B cell (primary cell): Measurements from ENCODE around the gene AFF3. TPM values are rescaled to one million over a fixed set of nuclear protein-coding genes. Genes with fewer than 3 reads are reported as not detected.
"Not testable (repeated sequence)": the region's sequence is repeated elsewhere in the genome, so short reads cannot be mapped to it uniquely, and the experiment has no call there.

ENCODE experiments used
- ATAC-seq: fragments of 200-7000 bp; cut with Tn5 transposase; one replicate; pipeline ENCODE4 v1.10.0; 2021; ENCODE audit warnings: low read depth, mild to moderate bottlenecking, moderate number of reproducible peaks, moderate library complexity
- CTCF ChIA-PET: fragments of 350-600 bp; sonication (Branson Sonifier 250); formaldehyde crosslinking; loops from one replicate; lab custom pipeline; 2021; ENCODE audit warnings: antibody characterized with exemption, inconsistent platforms; lab: Charles Lee
- POLR2A ChIA-PET: fragments of 350-600 bp; sonication (Branson Sonifier 250); formaldehyde crosslinking; loops from one replicate; lab custom pipeline; 2021; ENCODE audit warnings: antibody characterized with exemption; lab: Charles Lee
- DNase-seq: peaks from one replicate; pipeline ENCODE4 v3.0.0; 2013
- H2AFZ ChIP-seq: 2 replicates; pipeline ENCODE4 v1.6.1; 2012; ENCODE audit warnings: mild to moderate bottlenecking, low read depth, low read length; ENCODE audit not compliant: insufficient read depth, poor library complexity, severe bottlenecking
- H3K27ac ChIP-seq, 2 donors: 1 replicate in 1 of 2; 2 replicates in 1 of 2; pipeline ENCODE4 v1.5.1; 2012 to 2013; ENCODE audit warnings: low read length in 2 of 2, mild to moderate bottlenecking in 2 of 2, moderate library complexity in 1 of 2
- H3K27me3 ChIP-seq, 4 experiments: fragments of 200-600 bp in 1 of 4; sonication (generic) in 1 of 4; replicated peaks in 1 of 4; 1 replicate in 2 of 4; 2 replicates in 2 of 4; pipeline versions ENCODE4 v1.6.1 to v1.7.0; 2013 to 2016; ENCODE audit warnings: low read length in 3 of 4, mild to moderate bottlenecking in 2 of 4, mixed read lengths in 1 of 4, moderate library complexity in 1 of 4; ENCODE audit not compliant: insufficient read depth in 4 of 4, control insufficient read depth in 3 of 4; ENCODE audit errors: control extremely low read depth in 1 of 4
- H3K36me3 ChIP-seq, 2 experiments: replicated peaks in 1 of 2; 1 replicate in 1 of 2; 2 replicates in 1 of 2; pipeline versions ENCODE4 v1.6.1 to v1.7.1; 2013; ENCODE audit warnings: low read length in 1 of 2; ENCODE audit not compliant: insufficient read depth in 2 of 2, control insufficient read depth in 1 of 2; ENCODE audit errors: control extremely low read depth in 1 of 2, extremely low read depth in 1 of 2
- H3K4me1 ChIP-seq, 2 donors: fragments of 200-600 bp in 1 of 2; sonication (generic) in 1 of 2; 1 replicate in 1 of 2; 2 replicates in 1 of 2; pipeline versions ENCODE4 v1.5.1 to v1.6.1; 2013 to 2017; ENCODE audit warnings: low read length in 2 of 2; ENCODE audit not compliant: control insufficient read depth in 2 of 2, insufficient read depth in 2 of 2
- H3K4me2 ChIP-seq: replicated peaks from 2 replicates; pipeline ENCODE3; 2012; ENCODE audit warnings: mild to moderate bottlenecking, low read depth, low read length; ENCODE audit not compliant: poor library complexity, severe bottlenecking
- H3K4me3 ChIP-seq, 5 experiments: fragments of 200-600 bp in 1 of 5; sonication (generic) in 1 of 5; 1 replicate in 3 of 5; 2 replicates in 2 of 5; pipeline versions ENCODE4 v1.5.1 to v1.7.0; 2011 to 2016; ENCODE audit warnings: low read length in 4 of 5, mild to moderate bottlenecking in 4 of 5, low read depth in 2 of 5, control low read depth in 1 of 5, moderate library complexity in 1 of 5; ENCODE audit not compliant: insufficient read depth in 1 of 5; ENCODE audit errors: control extremely low read depth in 1 of 5, extremely low read depth in 1 of 5
- H3K79me2 ChIP-seq: fragments of 200-600 bp; sonication (generic); one replicate; pipeline ENCODE4 v1.6.0; 2016; ENCODE audit warnings: low read length; ENCODE audit not compliant: control insufficient read depth, insufficient read depth
- H3K9ac ChIP-seq: fragments of 200-600 bp; sonication (generic); 2 replicates; pipeline ENCODE4 v1.6.1; 2017; ENCODE audit warnings: mild to moderate bottlenecking, low read length, moderate library complexity
- H3K9me3 ChIP-seq, 3 donors: one replicate each; pipeline versions ENCODE4 v1.6.1 to v1.7.1; 2013; ENCODE audit warnings: low read length in 2 of 3; ENCODE audit not compliant: control insufficient read depth in 2 of 3, insufficient read depth in 1 of 3; ENCODE audit errors: control extremely low read depth in 1 of 3
- H4K20me1 ChIP-seq: 2 replicates; pipeline ENCODE4 v1.6.0; 2012; ENCODE audit warnings: mild to moderate bottlenecking, low read length; ENCODE audit not compliant: insufficient read depth, control insufficient read depth, poor library complexity, severe bottlenecking
- H3K27ac Mint-ChIP-seq: one replicate; pipeline ENCODE4 v1.8.0; 2021; ENCODE audit warnings: mixed read lengths
- H3K27me3 Mint-ChIP-seq: one replicate; pipeline ENCODE4 v1.8.0; 2021; ENCODE audit warnings: mixed read lengths
- H3K4me1 Mint-ChIP-seq: one replicate; pipeline ENCODE4 v1.8.0; 2021; ENCODE audit warnings: mixed read lengths
- H3K4me3 Mint-ChIP-seq: one replicate; pipeline ENCODE4 v1.8.0; 2021; ENCODE audit warnings: mixed read lengths
- H3K9me3 Mint-ChIP-seq: one replicate; pipeline ENCODE4 v1.8.0; 2022; ENCODE audit warnings: mixed read lengths; ENCODE audit not compliant: insufficient read depth
- EZH2 ChIP-seq: IDR thresholded peaks from 2 replicates; pipeline ENCODE4 v1.6.1; 2012; ENCODE audit warnings: borderline replicate concordance, low read depth, mild to moderate bottlenecking, moderate library complexity, low read length; ENCODE audit not compliant: insufficient read depth, poor library complexity, severe bottlenecking
- WGBS: methylation state at CpG from one replicate; pipeline ENCODE4 v1.1.5; 2013; ENCODE audit warnings: missing lambda C conversion rate; ENCODE audit not compliant: insufficient coverage; 5-methylcytosine and 5-hydroxymethylcytosine counted together
- intact Hi-C: fragments of 100-400 bp; cut with micrococcal nuclease; formaldehyde crosslinking; loops from one replicate; pipeline ENCODE4 v1.10.0; 2022
- polyA plus RNA-seq: library from polyadenylated mRNA; depleted of rRNA; stranded (reverse); fragments of >200 nt; gene quantifications from 2 replicates; pipeline ENCODE4 v1.2.3, GENCODE V29; 2012
- total RNA-seq, 2 donors: library from RNA; stranded (reverse); fragments of 120-200 nt in 1 of 2; gene quantifications; 1 replicate in 1 of 2; 2 replicates in 1 of 2; pipeline versions ENCODE4 v1.2.3 to v1.2.4, GENCODE V29; 2013 to 2022
- TF ChIP-seq, protein P1 (sequence below): fragments of 200-600 bp; IDR thresholded peaks from one replicate; pipeline ENCODE4 v1.8.0; 2022; ENCODE audit warnings: antibody characterized with exemption, mild to moderate bottlenecking

The AFF3 gene
- total and polyA plus RNA-seq, 2 donors (not counting 1 experiment from before 2014, with no cell fraction given): 117 to 830 TPM

DNA sequence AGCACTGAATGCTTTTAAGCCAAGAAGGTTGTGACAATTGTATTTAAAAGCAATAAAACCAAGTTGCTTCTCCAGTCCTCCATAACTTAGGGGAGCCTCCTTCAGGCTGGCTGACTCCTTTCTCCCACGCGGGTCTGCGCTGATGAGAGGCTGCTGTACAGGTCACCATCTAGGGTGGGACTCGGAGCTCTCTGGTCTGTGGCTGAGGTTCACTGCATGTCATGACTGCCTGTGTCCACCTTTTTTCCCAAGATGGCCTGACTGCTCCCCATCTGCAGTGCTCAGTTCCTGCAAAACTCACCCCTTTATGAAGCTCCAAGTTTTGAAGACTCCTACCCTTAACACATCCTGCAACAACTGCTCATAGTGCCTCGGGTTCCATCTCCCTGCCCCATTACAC, 194.4 kb downstream of the AFF3 start:
- CTCF ChIA-PET: no interaction called here
- POLR2A ChIA-PET: no interaction called here
- peaks cover 6 to 68% of the 10 kb centered on the region in 2 experiments for H3K36me3 ChIP-seq
- H3K79me2 ChIP-seq: peaks cover 79% of the 10 kb centered on the region
- no peaks in the 10 kb centered on the region for H3K9me3 ChIP-seq
- H3K4me3 ChIP-seq: no peak overlapping the region
- peaks cover 8% of the 10 kb centered on the region for H3K4me1 Mint-ChIP-seq
- WGBS: 100% methylated on average over 4 of the region's 5 CpGs
- no peak overlapping the region for H3K27ac ChIP-seq
- H3K9me3 Mint-ChIP-seq: no peaks in the 10 kb centered on the region
- ATAC-seq (no peak), DNase-seq (no peak)
- H3K27me3 ChIP-seq: no peaks in the 10 kb centered on the region
- H3K4me2 ChIP-seq: no peak overlapping the region
- H3K27me3 Mint-ChIP-seq: no peaks in the 10 kb centered on the region
- H3K9ac ChIP-seq: no peak overlapping the region
- H4K20me1 ChIP-seq: peaks cover 89% of the 10 kb centered on the region
- H3K4me3 Mint-ChIP-seq: no peak overlapping the region
- no peak overlapping the region for H2AFZ ChIP-seq
- H3K27ac Mint-ChIP-seq: no peak overlapping the region
- TF ChIP-seq EZH2: no peak
- TF ChIP-seq, protein P1, sequence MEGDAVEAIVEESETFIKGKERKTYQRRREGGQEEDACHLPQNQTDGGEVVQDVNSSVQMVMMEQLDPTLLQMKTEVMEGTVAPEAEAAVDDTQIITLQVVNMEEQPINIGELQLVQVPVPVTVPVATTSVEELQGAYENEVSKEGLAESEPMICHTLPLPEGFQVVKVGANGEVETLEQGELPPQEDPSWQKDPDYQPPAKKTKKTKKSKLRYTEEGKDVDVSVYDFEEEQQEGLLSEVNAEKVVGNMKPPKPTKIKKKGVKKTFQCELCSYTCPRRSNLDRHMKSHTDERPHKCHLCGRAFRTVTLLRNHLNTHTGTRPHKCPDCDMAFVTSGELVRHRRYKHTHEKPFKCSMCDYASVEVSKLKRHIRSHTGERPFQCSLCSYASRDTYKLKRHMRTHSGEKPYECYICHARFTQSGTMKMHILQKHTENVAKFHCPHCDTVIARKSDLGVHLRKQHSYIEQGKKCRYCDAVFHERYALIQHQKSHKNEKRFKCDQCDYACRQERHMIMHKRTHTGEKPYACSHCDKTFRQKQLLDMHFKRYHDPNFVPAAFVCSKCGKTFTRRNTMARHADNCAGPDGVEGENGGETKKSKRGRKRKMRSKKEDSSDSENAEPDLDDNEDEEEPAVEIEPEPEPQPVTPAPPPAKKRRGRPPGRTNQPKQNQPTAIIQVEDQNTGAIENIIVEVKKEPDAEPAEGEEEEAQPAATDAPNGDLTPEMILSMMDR: no peak
- H3K4me1 ChIP-seq: no peaks in the 10 kb centered on the region
- intact Hi-C loops: no loop called here

DNA sequence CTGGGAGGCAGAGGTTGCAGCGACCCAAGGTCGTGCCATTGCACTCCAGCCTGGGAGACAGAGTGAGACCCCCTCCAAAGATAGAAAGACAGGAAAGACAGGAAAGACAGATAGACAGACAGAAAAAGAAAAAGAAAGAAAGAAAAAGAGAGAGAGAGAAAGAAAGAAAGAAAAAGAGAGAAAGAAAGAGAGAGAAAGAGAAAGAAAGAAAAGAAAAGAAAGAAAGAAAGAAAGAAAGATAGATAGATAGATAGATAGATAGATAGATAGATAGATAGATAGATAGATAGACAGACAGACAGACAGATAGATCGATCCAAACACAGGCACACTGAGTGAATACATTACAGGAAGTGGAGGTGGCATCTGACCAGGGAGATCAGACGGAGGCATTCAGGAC, 195.0 kb downstream of the AFF3 start:
- H3K4me3 ChIP-seq, DNase-seq, H3K27ac ChIP-seq, H3K27me3 ChIP-seq, POLR2A ChIA-PET, H2AFZ ChIP-seq, H3K9me3 ChIP-seq, H3K4me2 ChIP-seq, H3K27ac Mint-ChIP-seq, H3K4me3 Mint-ChIP-seq, CTCF ChIA-PET, H3K4me1 ChIP-seq, H3K9me3 Mint-ChIP-seq, H3K9ac ChIP-seq, ATAC-seq, intact Hi-C loops, H3K27me3 Mint-ChIP-seq: not testable (repeated sequence)
- Histone ChIP-seq H3K36me3 (peaks cover 6 to 65% of the 10 kb centered on the region in 2 experiments), H4K20me1 (peaks cover 89% of the 10 kb centered on the region), H3K79me2 (peaks cover 79% of the 10 kb centered on the region)
- peaks cover 12% of the 10 kb centered on the region for H3K4me1 Mint-ChIP-seq
- 100% methylated on average over 2 of the region's 4 CpGs for WGBS
